K562 (cell line): ENCODE results near the gene SCGB1A1. TPM values are rescaled to one million over a fixed set of nuclear protein-coding genes. Genes with fewer than 3 reads are reported as not detected.
A peak's percentile ranks its signal among the peaks of the same experiment; 100 is the strongest.

Source experiments
- ATAC-seq: fragments of 200-7000 bp; cut with Tn5 transposase; 3 replicates; pipeline ENCODE4 v1.9.1; 2020; ENCODE audit warnings: moderate library complexity
- BruUV-seq: library from RNA; stranded (reverse); fragments of 400-500 nt; replicated peaks from 2 replicates; lab custom pipeline; 2021; lab: Mats Ljungman, UMichigan
- CTCF ChIA-PET: fragments of 300-600 bp; formaldehyde crosslinking; extraction: SDS; loops from one replicate; lab custom pipeline; 2021; ENCODE audit warnings: low intra/inter-chr PET ratio; lab: Yijun Ruan, JAX
- POLR2A ChIA-PET: fragments of 300-600, 350-650 bp; sonication (Branson Sonifier 250); formaldehyde crosslinking; extraction: SDS; loops from one replicate; lab custom pipeline; 2021; ENCODE audit warnings: antibody characterized with exemption, inconsistent platforms; lab: Yijun Ruan, JAX
- DNase-seq, 4 experiments: peaks; one replicate each; pipeline versions ENCODE4 v3.0.0 to v3.0.0-alpha.2; 2011 to 2018; ENCODE audit warnings: low spot score in 3 of 4, mixed read lengths in 3 of 4; ENCODE audit errors: extremely low read depth in 1 of 4
- FAIRE-seq: peaks from 2 replicates; lab custom pipeline; 2011; peaks lifted over from hg19 to GRCh38; lab: Jason Lieb, UNC
- H2AFZ ChIP-seq: 2 replicates; pipeline ENCODE4 v1.6.0; 2011; ENCODE audit warnings: low read depth, low read length, control low read depth, inconsistent platforms
- H3K27ac ChIP-seq: fragments of 200-600 bp; 3 replicates; pipeline ENCODE4 v1.8.0; 2011; ENCODE audit warnings: low read depth, mild to moderate bottlenecking, control low read depth, inconsistent platforms, low read length, moderate library complexity, mixed read lengths; ENCODE audit errors: extremely low read depth
- H3K27me3 ChIP-seq, 2 experiments: fragments of 300-600 bp in 1 of 2; 2 replicates in 1 of 2; 3 replicates in 1 of 2; pipeline versions ENCODE4 v1.6.0 to v1.8.0; 2011; ENCODE audit warnings: inconsistent platforms in 2 of 2, low read length in 2 of 2, mild to moderate bottlenecking in 1 of 2, mixed read lengths in 1 of 2, moderate library complexity in 1 of 2; ENCODE audit not compliant: control insufficient read depth in 2 of 2, insufficient read depth in 2 of 2
- H3K36me3 ChIP-seq: fragments of 300-600 bp; 3 replicates; pipeline ENCODE4 v1.8.0; 2011; ENCODE audit warnings: mild to moderate bottlenecking, low read length, inconsistent platforms; ENCODE audit not compliant: control insufficient read depth, insufficient read depth
- H3K4me1 ChIP-seq, 2 experiments: fragments of 200-600 bp in 1 of 2; replicated peaks in 1 of 2; 2 replicates in 1 of 2; 3 replicates in 1 of 2; pipeline versions ENCODE4 v1.5.1 to v1.8.0; 2011; ENCODE audit warnings: inconsistent platforms in 2 of 2, low read length in 2 of 2, mild to moderate bottlenecking in 1 of 2, mixed read lengths in 1 of 2, moderate library complexity in 1 of 2; ENCODE audit not compliant: control insufficient read depth in 2 of 2, insufficient read depth in 2 of 2
- H3K4me2 ChIP-seq: 2 replicates; pipeline ENCODE4 v1.6.1; 2011; ENCODE audit warnings: low read length, control low read depth, inconsistent platforms, mixed read lengths; ENCODE audit not compliant: insufficient read depth
- H3K4me3 ChIP-seq: fragments of 200-600 bp; sonication (generic), shearing (Covaris generic); 2 replicates; pipeline ENCODE4 v1.5.1; 2016; ENCODE audit warnings: control low read depth, inconsistent platforms
- H3K79me2 ChIP-seq: fragments of 200-600 bp; 3 replicates; pipeline ENCODE4 v1.8.0; 2011; ENCODE audit warnings: low read length, inconsistent platforms; ENCODE audit not compliant: control insufficient read depth, insufficient read depth
- H3K9ac ChIP-seq, 2 experiments: 2 replicates each; pipeline versions ENCODE4 v1.6.0 to v1.6.1; 2011; ENCODE audit warnings: low read depth in 2 of 2, low read length in 2 of 2, control low read depth in 1 of 2, inconsistent platforms in 1 of 2, mild to moderate bottlenecking in 1 of 2, mixed read lengths in 1 of 2; ENCODE audit not compliant: insufficient read depth in 1 of 2
- H3K9me1 ChIP-seq: one replicate; pipeline ENCODE4 v1.6.0; 2011; ENCODE audit warnings: inconsistent platforms, mild to moderate bottlenecking, low read length, moderate library complexity; ENCODE audit not compliant: control insufficient read depth, insufficient read depth
- H3K9me3 ChIP-seq: replicated peaks from 2 replicates; pipeline ENCODE4 v1.5.1; 2011; ENCODE audit warnings: low read depth, low read length, inconsistent platforms; ENCODE audit not compliant: control insufficient read depth, insufficient read depth
- H4K20me1 ChIP-seq: replicated peaks from 2 replicates; pipeline ENCODE4 v1.6.1; 2011; ENCODE audit warnings: low read length, inconsistent platforms, mixed read lengths; ENCODE audit not compliant: control insufficient read depth, insufficient read depth
- CHD1 ChIP-seq: fragments of 200-600 bp; sonication (generic); IDR thresholded peaks from one replicate; pipeline ENCODE4 v1.6.1; 2012; ENCODE audit warnings: mild to moderate bottlenecking, moderate library complexity, low read length, inconsistent platforms
- EGR1 ChIP-seq: fragments of 450-650 bp; conservative IDR thresholded peaks from 2 replicates; pipeline ENCODE4 v1.6.1; 2017; ENCODE audit warnings: mild to moderate bottlenecking
- HNRNPUL1 ChIP-seq: fragments of 200-400 bp; formaldehyde crosslinking; IDR thresholded peaks from 2 replicates; pipeline ENCODE4 v1.6.1; 2017; ENCODE audit warnings: low read length
- RBFOX2 ChIP-seq: fragments of 200-400 bp; formaldehyde crosslinking; IDR thresholded peaks from 2 replicates; pipeline ENCODE4 v1.6.1; 2017; ENCODE audit warnings: low read depth, mild to moderate bottlenecking, low read length, moderate library complexity
- RBM15 ChIP-seq: fragments of 200-400 bp; formaldehyde crosslinking; IDR thresholded peaks from 2 replicates; pipeline ENCODE4 v1.6.1; 2018; ENCODE audit warnings: mild to moderate bottlenecking, low read length, moderate library complexity; ENCODE audit not compliant: insufficient read depth
- SIN3A ChIP-seq, 2 experiments: fragments of 150-350 bp in 1 of 2; IDR thresholded peaks; 2 replicates each; pipeline ENCODE4 v1.6.1; 2011 to 2016; ENCODE audit warnings: borderline replicate concordance in 2 of 2, low read depth in 2 of 2, low read length in 2 of 2, mild to moderate bottlenecking in 2 of 2, moderate library complexity in 2 of 2; ENCODE audit not compliant: control insufficient read depth in 1 of 2
- TSC22D4 ChIP-seq: fragments of 450-650 bp; IDR thresholded peaks from 2 replicates; pipeline ENCODE4 v1.6.1; 2016; ENCODE audit warnings: missing genetic modification characterization, missing biosample characterization, control low read depth
- ZBTB7A ChIP-seq: IDR thresholded peaks from 2 replicates; pipeline ENCODE4 v1.6.1; 2011; ENCODE audit warnings: low read depth, mild to moderate bottlenecking, low read length, moderate library complexity, borderline replicate concordance; ENCODE audit not compliant: control insufficient read depth
- ZNF431 ChIP-seq: sonication (generic); formaldehyde crosslinking; IDR thresholded peaks from 2 replicates; pipeline ENCODE4 v1.8.0; 2022; ENCODE audit warnings: mild to moderate bottlenecking, missing genetic modification reagents
- ZNF830 ChIP-seq: fragments of 250-450 bp; sonication (Bioruptor Pico); IDR thresholded peaks from 2 replicates; pipeline ENCODE4 v1.5.0; 2021; ENCODE audit warnings: mild to moderate bottlenecking
- WGBS: fragments of 100-300 bp; shearing (Covaris generic); methylation state at CpG from one replicate; pipeline ENCODE4 v1.1.6; 2016; ENCODE audit warnings: low coverage, mixed read lengths; ENCODE audit not compliant: insufficient coverage; ENCODE audit errors: missing lambda C conversion rate; 5-methylcytosine and 5-hydroxymethylcytosine counted together
- in situ Hi-C: fragments of 300-500 bp; cut with MboI; formaldehyde crosslinking; loops from 4 replicates; pipeline ENCODE4 v1.15.0; 2018; ENCODE audit warnings: inconsistent platforms, mixed read lengths
- intact Hi-C: fragments of 100-400 bp; cut with micrococcal nuclease; formaldehyde crosslinking; loops from 2 replicates; pipeline ENCODE4 v1.14.2; 2022
- polyA plus RNA-seq, 8 experiments: library from polyadenylated mRNA; depleted of rRNA in 4 of 8; stranded (reverse) in 5 of 8; unstranded in 3 of 8; fragments of >200 nt; fragmentation: Nextera tagmentation in 2 of 8; fragmentation: Illumina TruSeq in 1 of 8; extraction: Ambion mirVana in 2 of 8; extraction: Trizol in 1 of 8; gene quantifications; 2 replicates each; pipeline versions ENCODE4 v1.2.1 to v1.2.3, GENCODE V29; 2011 to 2014; ENCODE audit warnings: inconsistent platforms in 1 of 8, missing spikeins in 1 of 8
- total RNA-seq, 7 experiments: library from RNA; depleted of rRNA in 6 of 7; stranded (reverse); fragments of >200 nt in 6 of 7; fragmentation: Illumina TruSeq in 2 of 7; extraction: Trizol in 2 of 7; gene quantifications; 2 replicates each; pipeline versions ENCODE4 v1.2.1 to v1.2.3, GENCODE V29; 2011 to 2021; ENCODE audit warnings: low replicate concordance in 1 of 7
- TF ChIP-seq, protein P1 (sequence below): fragments of 450-650 bp; formaldehyde crosslinking; IDR thresholded peaks from 2 replicates; pipeline ENCODE4 v1.4.0; 2022; ENCODE audit warnings: mild to moderate bottlenecking, moderate library complexity
- TF ChIP-seq, protein P2 (sequence below): fragments of 250-450 bp; sonication (Bioruptor Pico); IDR thresholded peaks from 2 replicates; pipeline ENCODE4 v1.8.0; 2022; ENCODE audit warnings: inconsistent platforms
- TF ChIP-seq, protein P3 (sequence below): sonication (generic); formaldehyde crosslinking; IDR thresholded peaks from 2 replicates; pipeline ENCODE4 v1.8.0; 2022; ENCODE audit warnings: mild to moderate bottlenecking, missing genetic modification reagents
- TF ChIP-seq, protein P4 (sequence below): fragments of 150-350 bp; IDR thresholded peaks from 2 replicates; pipeline ENCODE4 v1.6.1; 2014; ENCODE audit warnings: low read depth, mild to moderate bottlenecking, low read length, borderline replicate concordance

The SCGB1A1 gene
- total and polyA plus RNA-seq, 9 of the 15 experiments (the other 6 are each of a cell fraction or from before 2014, with no cell fraction given), result 0.55 TPM; not detected in 8

DNA sequence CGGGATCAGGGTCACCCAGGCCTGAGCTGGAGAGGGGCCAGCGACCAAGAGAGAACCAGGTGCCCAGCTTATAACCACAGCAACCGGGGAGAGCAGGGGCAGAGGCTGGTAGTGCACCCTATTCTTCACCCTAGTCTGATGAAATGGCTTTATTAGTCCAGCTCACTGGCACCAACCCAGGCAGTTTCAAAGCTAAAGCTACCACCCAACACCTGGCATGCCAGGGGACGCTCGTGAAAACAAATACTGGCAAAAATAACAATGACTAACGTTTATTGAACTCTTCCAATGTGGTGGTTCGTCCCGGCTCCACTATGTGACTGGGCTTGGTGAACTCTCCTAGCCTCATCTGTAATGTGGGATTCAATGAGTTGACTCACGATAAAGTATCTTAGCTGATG lies 30.6 kb downstream of the SCGB1A1 start:
- ChIA-PET POLR2A (interaction anchor here (0.7 to 2.2 kb wide), 5 partner anchors 8 to 21 kb away, joined by 3 to 12 read pairs (median 3); no protein-coding TSS in a partner anchor), CTCF (no interaction called here)
- Histone ChIP-seq H3K4me1 (peaks cover 2 to 9% of the 10 kb centered on the region in 2 experiments; a peak in 3 of 5 replicates), H3K4me2 (no peak overlapping the region), H3K9me3 (no peaks in the 10 kb centered on the region), H3K79me2 (no peaks in the 10 kb centered on the region), H3K27me3 (no peaks in the 10 kb centered on the region; a peak in 1 of 5 replicates), H4K20me1 (no peaks in the 10 kb centered on the region), H3K9me1 (no peaks in the 10 kb centered on the region), H2AFZ (no peak overlapping the region), H3K36me3 (no peaks in the 10 kb centered on the region), H3K9ac (peak overlapping the region in 1 of 2 experiments; percentile 31; a peak in 1 of 4 replicates), H3K27ac (no peak overlapping the region), H3K4me3 (no peak overlapping the region)
- FAIRE-seq (no peak), DNase-seq (no peak), ATAC-seq (no peak)
- no TSS peak for BruUV-seq
- in situ Hi-C loops (no loop called here), intact Hi-C loops (no loop called here)
- 39% methylated on average over 9 of the region's 9 CpGs for WGBS
- TF ChIP-seq, protein P1, sequence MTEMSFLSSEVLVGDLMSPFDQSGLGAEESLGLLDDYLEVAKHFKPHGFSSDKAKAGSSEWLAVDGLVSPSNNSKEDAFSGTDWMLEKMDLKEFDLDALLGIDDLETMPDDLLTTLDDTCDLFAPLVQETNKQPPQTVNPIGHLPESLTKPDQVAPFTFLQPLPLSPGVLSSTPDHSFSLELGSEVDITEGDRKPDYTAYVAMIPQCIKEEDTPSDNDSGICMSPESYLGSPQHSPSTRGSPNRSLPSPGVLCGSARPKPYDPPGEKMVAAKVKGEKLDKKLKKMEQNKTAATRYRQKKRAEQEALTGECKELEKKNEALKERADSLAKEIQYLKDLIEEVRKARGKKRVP (CRISPR knock-in tag), result no peak
- no peak for TF ChIP-seq RBM15
- TF ChIP-seq ZNF830, result no peak
- TF ChIP-seq, protein P2, sequence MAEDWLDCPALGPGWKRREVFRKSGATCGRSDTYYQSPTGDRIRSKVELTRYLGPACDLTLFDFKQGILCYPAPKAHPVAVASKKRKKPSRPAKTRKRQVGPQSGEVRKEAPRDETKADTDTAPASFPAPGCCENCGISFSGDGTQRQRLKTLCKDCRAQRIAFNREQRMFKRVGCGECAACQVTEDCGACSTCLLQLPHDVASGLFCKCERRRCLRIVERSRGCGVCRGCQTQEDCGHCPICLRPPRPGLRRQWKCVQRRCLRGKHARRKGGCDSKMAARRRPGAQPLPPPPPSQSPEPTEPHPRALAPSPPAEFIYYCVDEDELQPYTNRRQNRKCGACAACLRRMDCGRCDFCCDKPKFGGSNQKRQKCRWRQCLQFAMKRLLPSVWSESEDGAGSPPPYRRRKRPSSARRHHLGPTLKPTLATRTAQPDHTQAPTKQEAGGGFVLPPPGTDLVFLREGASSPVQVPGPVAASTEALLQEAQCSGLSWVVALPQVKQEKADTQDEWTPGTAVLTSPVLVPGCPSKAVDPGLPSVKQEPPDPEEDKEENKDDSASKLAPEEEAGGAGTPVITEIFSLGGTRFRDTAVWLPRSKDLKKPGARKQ (CRISPR knock-in tag), result no peak
- no peak for TF ChIP-seq EGR1
- TF ChIP-seq HNRNPUL1, result no peak
- no peak for TF ChIP-seq TSC22D4 (tag)
- TF ChIP-seq, protein P3, sequence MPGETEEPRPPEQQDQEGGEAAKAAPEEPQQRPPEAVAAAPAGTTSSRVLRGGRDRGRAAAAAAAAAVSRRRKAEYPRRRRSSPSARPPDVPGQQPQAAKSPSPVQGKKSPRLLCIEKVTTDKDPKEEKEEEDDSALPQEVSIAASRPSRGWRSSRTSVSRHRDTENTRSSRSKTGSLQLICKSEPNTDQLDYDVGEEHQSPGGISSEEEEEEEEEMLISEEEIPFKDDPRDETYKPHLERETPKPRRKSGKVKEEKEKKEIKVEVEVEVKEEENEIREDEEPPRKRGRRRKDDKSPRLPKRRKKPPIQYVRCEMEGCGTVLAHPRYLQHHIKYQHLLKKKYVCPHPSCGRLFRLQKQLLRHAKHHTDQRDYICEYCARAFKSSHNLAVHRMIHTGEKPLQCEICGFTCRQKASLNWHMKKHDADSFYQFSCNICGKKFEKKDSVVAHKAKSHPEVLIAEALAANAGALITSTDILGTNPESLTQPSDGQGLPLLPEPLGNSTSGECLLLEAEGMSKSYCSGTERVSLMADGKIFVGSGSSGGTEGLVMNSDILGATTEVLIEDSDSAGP (CRISPR knock-in tag), result no peak
- no peak for TF ChIP-seq ZBTB7A
- no peak for TF ChIP-seq RBFOX2
- TF ChIP-seq SIN3A (IDR thresholded peaks at IDR 0.05; ENCODE audit: borderline replicate concordance in 2 of 2, control insufficient read depth in 1 of 2, low read depth in 2 of 2, low read length in 2 of 2), result no peak
- no peak for TF ChIP-seq ZNF431 (CRISPR knock-in tag)
- TF ChIP-seq CHD1, result no peak
- TF ChIP-seq, protein P4, sequence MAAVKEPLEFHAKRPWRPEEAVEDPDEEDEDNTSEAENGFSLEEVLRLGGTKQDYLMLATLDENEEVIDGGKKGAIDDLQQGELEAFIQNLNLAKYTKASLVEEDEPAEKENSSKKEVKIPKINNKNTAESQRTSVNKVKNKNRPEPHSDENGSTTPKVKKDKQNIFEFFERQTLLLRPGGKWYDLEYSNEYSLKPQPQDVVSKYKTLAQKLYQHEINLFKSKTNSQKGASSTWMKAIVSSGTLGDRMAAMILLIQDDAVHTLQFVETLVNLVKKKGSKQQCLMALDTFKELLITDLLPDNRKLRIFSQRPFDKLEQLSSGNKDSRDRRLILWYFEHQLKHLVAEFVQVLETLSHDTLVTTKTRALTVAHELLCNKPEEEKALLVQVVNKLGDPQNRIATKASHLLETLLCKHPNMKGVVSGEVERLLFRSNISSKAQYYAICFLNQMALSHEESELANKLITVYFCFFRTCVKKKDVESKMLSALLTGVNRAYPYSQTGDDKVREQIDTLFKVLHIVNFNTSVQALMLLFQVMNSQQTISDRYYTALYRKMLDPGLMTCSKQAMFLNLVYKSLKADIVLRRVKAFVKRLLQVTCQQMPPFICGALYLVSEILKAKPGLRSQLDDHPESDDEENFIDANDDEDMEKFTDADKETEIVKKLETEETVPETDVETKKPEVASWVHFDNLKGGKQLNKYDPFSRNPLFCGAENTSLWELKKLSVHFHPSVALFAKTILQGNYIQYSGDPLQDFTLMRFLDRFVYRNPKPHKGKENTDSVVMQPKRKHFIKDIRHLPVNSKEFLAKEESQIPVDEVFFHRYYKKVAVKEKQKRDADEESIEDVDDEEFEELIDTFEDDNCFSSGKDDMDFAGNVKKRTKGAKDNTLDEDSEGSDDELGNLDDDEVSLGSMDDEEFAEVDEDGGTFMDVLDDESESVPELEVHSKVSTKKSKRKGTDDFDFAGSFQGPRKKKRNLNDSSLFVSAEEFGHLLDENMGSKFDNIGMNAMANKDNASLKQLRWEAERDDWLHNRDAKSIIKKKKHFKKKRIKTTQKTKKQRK, result no peak
